ENCODE results near the gene ARHGAP23. TPM values are rescaled to one million over a fixed set of nuclear protein-coding genes. Genes with fewer than 3 reads are reported as not detected.

The ARHGAP23 gene
- polyA plus RNA-seq, 1 donor, result 23.6 TPM

GRCh38 chr17:38541281-38541680 lies 113.0 kb downstream of the ARHGAP23 start:
- Histone ChIP-seq H3K27me3 (ENCODE audit: control insufficient read depth, insufficient read depth, low read length) (peaks cover 4% of the 10 kb centered on the region), H3K9me3 (ENCODE audit: control insufficient read depth, low read depth, low read length) (peaks cover 3% of the 10 kb centered on the region), H3K4me1 (ENCODE audit: control insufficient read depth, insufficient read depth, low read length) (no peaks in the 10 kb centered on the region), H3K36me3 (ENCODE audit: control insufficient read depth, insufficient read depth, low read length) (no peaks in the 10 kb centered on the region), H3K4me3 (ENCODE audit: low read length) (no peak overlapping the region), H3K27ac (ENCODE audit: low read length) (no peak overlapping the region)
- no peak for DNase-seq
- no CpG with 5 or more reads among the region's 11 CpGs for WGBS (ENCODE audit: insufficient coverage, low lambda C conversion rate)

GRCh38 chr17:38542286-38542685 lies 114.0 kb downstream of the ARHGAP23 start:
- Histone ChIP-seq H3K4me3 (ENCODE audit: low read length) (no peak overlapping the region), H3K9me3 (ENCODE audit: control insufficient read depth, low read depth, low read length) (peaks cover 3% of the 10 kb centered on the region), H3K4me1 (ENCODE audit: control insufficient read depth, insufficient read depth, low read length) (no peaks in the 10 kb centered on the region), H3K27me3 (ENCODE audit: control insufficient read depth, insufficient read depth, low read length) (no peaks in the 10 kb centered on the region), H3K36me3 (ENCODE audit: control insufficient read depth, insufficient read depth, low read length) (no peaks in the 10 kb centered on the region), H3K27ac (ENCODE audit: low read length) (no peak overlapping the region)
- no CpG with 5 or more reads among the region's 8 CpGs for WGBS (ENCODE audit: insufficient coverage, low lambda C conversion rate)
- no peak for DNase-seq

GRCh38 chr17:38543403-38544174 lies 115.3 kb downstream of the ARHGAP23 start:
- Histone ChIP-seq H3K36me3 (ENCODE audit: control insufficient read depth, insufficient read depth, low read length) (no peaks in the 10 kb centered on the region), H3K27ac (ENCODE audit: low read length) (no peak overlapping the region), H3K27me3 (ENCODE audit: control insufficient read depth, insufficient read depth, low read length) (no peaks in the 10 kb centered on the region), H3K4me3 (ENCODE audit: low read length) (no peak overlapping the region), H3K9me3 (ENCODE audit: control insufficient read depth, low read depth, low read length) (peaks cover 3% of the 10 kb centered on the region), H3K4me1 (ENCODE audit: control insufficient read depth, insufficient read depth, low read length) (no peaks in the 10 kb centered on the region)
- DNase-seq, result no peak
- no CpG with 5 or more reads among the region's 20 CpGs for WGBS (ENCODE audit: insufficient coverage, low lambda C conversion rate)

GRCh38 chr17:38544175-38544838 lies 116.0 kb downstream of the ARHGAP23 start:
- DNase-seq, result no peak
- H3K9me3 ChIP-seq (ENCODE audit: control insufficient read depth, low read depth, low read length), result peaks cover 3% of the 10 kb centered on the region
- H3K4me1 ChIP-seq (ENCODE audit: control insufficient read depth, insufficient read depth, low read length), result no peaks in the 10 kb centered on the region
- H3K4me3 ChIP-seq (ENCODE audit: low read length), result no peak overlapping the region
- H3K27ac ChIP-seq (ENCODE audit: low read length), result no peak overlapping the region
- no peaks in the 10 kb centered on the region for H3K36me3 ChIP-seq (ENCODE audit: control insufficient read depth, insufficient read depth, low read length)
- no peaks in the 10 kb centered on the region for H3K27me3 ChIP-seq (ENCODE audit: control insufficient read depth, insufficient read depth, low read length)
- WGBS (ENCODE audit: insufficient coverage, low lambda C conversion rate), result 100% methylated on average over 1 of the region's 10 CpGs

- Histone ChIP-seq H3K4me1 (ENCODE audit: control insufficient read depth, insufficient read depth, low read length) (no peaks in the 10 kb centered on the region), H3K27ac (ENCODE audit: low read length) (no peak overlapping the region), H3K4me3 (ENCODE audit: low read length) (no peak overlapping the region), H3K9me3 (ENCODE audit: control insufficient read depth, low read depth, low read length) (peaks cover 3% of the 10 kb centered on the region), H3K27me3 (ENCODE audit: control insufficient read depth, insufficient read depth, low read length) (no peaks in the 10 kb centered on the region), H3K36me3 (ENCODE audit: control insufficient read depth, insufficient read depth, low read length) (no peaks in the 10 kb centered on the region)
- DNase-seq, result no peak
- WGBS (ENCODE audit: insufficient coverage, low lambda C conversion rate), result no CpG with 5 or more reads among the region's 7 CpGs
Measured at GRCh38 chr17:38544839-38545209, 116.6 kb downstream of the ARHGAP23 start.

- WGBS (ENCODE audit: insufficient coverage, low lambda C conversion rate), result no CpG with 5 or more reads among the region's 12 CpGs
- Histone ChIP-seq H3K27ac (ENCODE audit: low read length) (no peak overlapping the region), H3K4me1 (ENCODE audit: control insufficient read depth, insufficient read depth, low read length) (no peaks in the 10 kb centered on the region), H3K9me3 (ENCODE audit: control insufficient read depth, low read depth, low read length) (peaks cover 3% of the 10 kb centered on the region), H3K27me3 (ENCODE audit: control insufficient read depth, insufficient read depth, low read length) (no peaks in the 10 kb centered on the region), H3K4me3 (ENCODE audit: low read length) (no peak overlapping the region), H3K36me3 (ENCODE audit: control insufficient read depth, insufficient read depth, low read length) (no peaks in the 10 kb centered on the region)
- no peak for DNase-seq
Measured at GRCh38 chr17:38545531-38546225, 117.4 kb downstream of the ARHGAP23 start.

- Histone ChIP-seq H3K9me3 (ENCODE audit: control insufficient read depth, low read depth, low read length) (peaks cover 3% of the 10 kb centered on the region), H3K27ac (ENCODE audit: low read length) (no peak overlapping the region), H3K4me3 (ENCODE audit: low read length) (no peak overlapping the region), H3K36me3 (ENCODE audit: control insufficient read depth, insufficient read depth, low read length) (no peaks in the 10 kb centered on the region), H3K4me1 (ENCODE audit: control insufficient read depth, insufficient read depth, low read length) (no peaks in the 10 kb centered on the region), H3K27me3 (ENCODE audit: control insufficient read depth, insufficient read depth, low read length) (no peaks in the 10 kb centered on the region)
- no peak for DNase-seq
- WGBS (ENCODE audit: insufficient coverage, low lambda C conversion rate), result no CpG with 5 or more reads among the region's 11 CpGs
Measured at GRCh38 chr17:38546396-38546795, 118.1 kb downstream of the ARHGAP23 start.

- Histone ChIP-seq H3K27me3 (ENCODE audit: control insufficient read depth, insufficient read depth, low read length) (no peaks in the 10 kb centered on the region), H3K27ac (ENCODE audit: low read length) (no peak overlapping the region), H3K4me1 (ENCODE audit: control insufficient read depth, insufficient read depth, low read length) (no peaks in the 10 kb centered on the region), H3K9me3 (ENCODE audit: control insufficient read depth, low read depth, low read length) (peaks cover 3% of the 10 kb centered on the region), H3K4me3 (ENCODE audit: low read length) (no peak overlapping the region), H3K36me3 (ENCODE audit: control insufficient read depth, insufficient read depth, low read length) (no peaks in the 10 kb centered on the region)
- no peak for DNase-seq
- no CpG with 5 or more reads among the region's 12 CpGs for WGBS (ENCODE audit: insufficient coverage, low lambda C conversion rate)
Measured at GRCh38 chr17:38547444-38547843, 119.2 kb downstream of the ARHGAP23 start.

GRCh38 chr17:38549285-38549684 lies 121.0 kb downstream of the ARHGAP23 start:
- no peak for DNase-seq
- Histone ChIP-seq H3K4me3 (ENCODE audit: low read length) (no peak overlapping the region), H3K4me1 (ENCODE audit: control insufficient read depth, insufficient read depth, low read length) (no peaks in the 10 kb centered on the region), H3K27ac (ENCODE audit: low read length) (no peak overlapping the region), H3K9me3 (ENCODE audit: control insufficient read depth, low read depth, low read length) (no peaks in the 10 kb centered on the region), H3K27me3 (ENCODE audit: control insufficient read depth, insufficient read depth, low read length) (no peaks in the 10 kb centered on the region), H3K36me3 (ENCODE audit: control insufficient read depth, insufficient read depth, low read length) (no peaks in the 10 kb centered on the region)
- WGBS (ENCODE audit: insufficient coverage, low lambda C conversion rate), result no CpG with 5 or more reads among the region's 4 CpGs

GRCh38 chr17:38550661-38551060 lies 122.4 kb downstream of the ARHGAP23 start:
- no peaks in the 10 kb centered on the region for H3K27me3 ChIP-seq (ENCODE audit: control insufficient read depth, insufficient read depth, low read length)
- no peaks in the 10 kb centered on the region for H3K36me3 ChIP-seq (ENCODE audit: control insufficient read depth, insufficient read depth, low read length)
- no peaks in the 10 kb centered on the region for H3K9me3 ChIP-seq (ENCODE audit: control insufficient read depth, low read depth, low read length)
- no peaks in the 10 kb centered on the region for H3K4me1 ChIP-seq (ENCODE audit: control insufficient read depth, insufficient read depth, low read length)
- H3K27ac ChIP-seq (ENCODE audit: low read length), result no peak overlapping the region
- no peak overlapping the region for H3K4me3 ChIP-seq (ENCODE audit: low read length)
- no peak for DNase-seq
- no CpG with 5 or more reads among the region's 8 CpGs for WGBS (ENCODE audit: insufficient coverage, low lambda C conversion rate)
